GM12801 (cell line): ENCODE measurements around the gene SCN1A.

Experiments used
- CTCF ChIP-seq: IDR thresholded peaks from one replicate; pipeline ENCODE4 v1.5.1; 2011; ENCODE audit warnings: control low read depth; ENCODE audit not compliant: insufficient read length; ENCODE audit errors: extremely low read depth

The SCN1A gene

GRCh38 chr2:166091439-166091838 is 36.4 kb downstream of the SCN1A start:
- no peak for TF ChIP-seq CTCF

GRCh38 chr2:166090908-166091307 is 36.9 kb downstream of the SCN1A start:
- no peak for TF ChIP-seq CTCF

GRCh38 chr2:166090346-166090745 is 37.5 kb downstream of the SCN1A start:
- no peak for TF ChIP-seq CTCF

GRCh38 chr2:166088634-166089033 is 39.2 kb downstream of the SCN1A start:
- no peak for TF ChIP-seq CTCF

GRCh38 chr2:166084301-166084700 is 43.5 kb downstream of the SCN1A start:
- TF ChIP-seq CTCF = no peak

GRCh38 chr2:166082736-166083135 is 45.1 kb downstream of the SCN1A start:
- TF ChIP-seq CTCF = no peak

- no peak for TF ChIP-seq CTCF
Observed at GRCh38 chr2:166081852-166082251, 46.0 kb downstream of the SCN1A start.

- TF ChIP-seq CTCF = no peak
Observed at GRCh38 chr2:166081131-166081632, 46.6 kb downstream of the SCN1A start.
